NCI-H510A (cell line): ENCODE measurements around the gene PBRM1.

ENCODE experiments used
- DNase-seq: peaks from one replicate; lab custom pipeline; 2025; lab: John Stamatoyannopoulos, UW

Gene PBRM1

DNA sequence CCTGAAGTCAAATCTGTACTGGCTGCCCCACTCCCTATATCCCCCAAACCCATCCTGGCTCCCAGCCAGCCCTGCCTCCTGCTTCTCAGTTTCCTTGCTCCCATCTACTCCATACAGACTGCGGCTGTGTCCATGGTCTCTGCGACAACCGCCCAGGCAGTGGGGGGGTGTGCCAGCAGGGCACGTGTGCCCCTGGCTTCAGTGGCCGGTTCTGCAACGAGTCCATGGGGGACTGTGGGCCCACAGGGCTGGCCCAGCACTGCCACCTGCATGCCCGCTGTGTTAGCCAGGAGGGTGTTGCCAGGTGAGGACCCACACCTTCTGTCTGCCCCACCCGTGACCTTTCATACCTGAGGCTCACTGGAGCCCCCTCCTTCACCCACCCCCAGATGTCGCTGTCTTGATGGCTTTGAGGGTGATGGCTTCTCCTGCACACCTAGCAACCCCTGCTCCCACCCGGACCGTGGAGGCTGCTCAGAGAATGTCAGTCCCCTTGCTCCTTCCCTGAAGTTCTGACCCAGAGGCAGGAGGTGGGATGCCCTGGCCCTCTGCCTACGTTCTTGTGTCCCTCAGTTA is 175.9 kb downstream of the PBRM1 start:
- no peak for DNase-seq

DNA sequence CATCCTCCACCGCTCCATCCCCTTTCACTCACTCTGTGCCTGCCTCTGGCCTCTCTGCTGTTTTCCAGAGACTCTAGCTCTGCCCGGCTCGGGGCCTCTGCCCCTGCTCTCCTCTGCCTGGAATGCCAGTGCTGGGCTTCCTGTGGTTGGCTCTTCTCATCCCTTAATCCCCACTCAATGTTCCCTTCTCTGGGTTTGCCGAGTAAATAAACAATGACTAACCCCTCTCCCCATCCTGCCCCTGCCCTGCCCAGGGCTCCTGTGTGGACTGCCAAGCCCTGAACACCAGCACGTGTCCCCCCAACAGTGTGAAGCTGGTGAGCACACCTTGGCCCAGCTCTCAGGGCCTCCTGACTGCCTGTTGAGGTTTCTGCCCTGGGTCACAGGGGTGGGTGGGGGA is 178.4 kb downstream of the PBRM1 start:
- DNase-seq = no peak

DNA sequence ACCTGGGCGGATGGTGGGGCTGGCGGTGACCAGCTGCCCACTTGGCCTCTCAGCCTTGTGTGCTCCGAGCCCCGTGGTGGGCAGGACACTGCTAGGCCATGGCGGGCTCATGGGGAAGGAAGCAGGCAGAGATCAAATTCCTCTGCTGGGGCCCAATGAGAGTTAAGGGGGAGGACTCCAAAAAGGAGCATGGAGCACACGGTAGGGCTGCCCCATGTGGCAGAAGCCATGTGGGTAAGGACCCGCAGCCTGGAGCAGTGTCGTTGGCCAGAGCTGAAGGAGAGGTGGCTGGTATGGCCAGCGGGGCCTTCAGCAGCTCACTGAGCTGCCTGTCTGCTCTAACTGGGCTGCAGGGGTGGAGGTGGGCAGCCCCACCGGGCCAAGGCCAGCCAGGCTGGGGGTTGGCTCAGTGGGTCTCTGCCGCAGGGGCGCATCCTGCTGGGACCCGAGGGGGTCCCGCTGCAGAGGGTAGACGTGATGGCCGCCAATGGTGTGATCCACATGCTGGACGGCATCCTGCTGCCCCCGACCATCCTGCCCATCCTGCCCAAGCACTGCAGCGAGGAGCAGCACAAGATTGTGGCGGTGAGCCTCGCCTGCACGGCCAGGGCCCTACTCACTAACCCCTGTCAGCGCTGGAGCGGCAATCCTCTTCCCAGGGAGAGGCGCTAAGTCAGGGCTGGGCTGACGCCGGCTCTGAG is 179.3 kb downstream of the PBRM1 start:
- DNase-seq = no peak

DNA sequence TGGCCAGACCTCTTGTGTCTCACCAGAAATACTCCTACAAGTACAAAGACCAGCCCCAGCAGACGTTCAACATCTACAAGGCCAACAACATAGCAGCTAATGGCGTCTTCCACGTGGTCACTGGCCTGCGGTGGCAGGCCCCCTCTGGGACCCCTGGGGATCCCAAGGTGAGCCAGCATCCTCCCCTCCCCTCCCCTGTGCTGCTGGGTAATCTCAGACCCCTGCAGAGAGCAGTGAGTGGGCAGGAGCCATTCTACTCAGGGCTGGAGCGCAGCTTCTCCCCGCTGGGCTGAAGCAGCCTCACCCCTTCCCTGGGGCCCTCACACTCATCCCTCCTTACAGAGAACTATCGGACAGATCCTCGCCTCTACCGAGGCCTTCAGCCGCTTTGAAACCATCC is 180.7 kb downstream of the PBRM1 start:
- no peak for DNase-seq

DNA sequence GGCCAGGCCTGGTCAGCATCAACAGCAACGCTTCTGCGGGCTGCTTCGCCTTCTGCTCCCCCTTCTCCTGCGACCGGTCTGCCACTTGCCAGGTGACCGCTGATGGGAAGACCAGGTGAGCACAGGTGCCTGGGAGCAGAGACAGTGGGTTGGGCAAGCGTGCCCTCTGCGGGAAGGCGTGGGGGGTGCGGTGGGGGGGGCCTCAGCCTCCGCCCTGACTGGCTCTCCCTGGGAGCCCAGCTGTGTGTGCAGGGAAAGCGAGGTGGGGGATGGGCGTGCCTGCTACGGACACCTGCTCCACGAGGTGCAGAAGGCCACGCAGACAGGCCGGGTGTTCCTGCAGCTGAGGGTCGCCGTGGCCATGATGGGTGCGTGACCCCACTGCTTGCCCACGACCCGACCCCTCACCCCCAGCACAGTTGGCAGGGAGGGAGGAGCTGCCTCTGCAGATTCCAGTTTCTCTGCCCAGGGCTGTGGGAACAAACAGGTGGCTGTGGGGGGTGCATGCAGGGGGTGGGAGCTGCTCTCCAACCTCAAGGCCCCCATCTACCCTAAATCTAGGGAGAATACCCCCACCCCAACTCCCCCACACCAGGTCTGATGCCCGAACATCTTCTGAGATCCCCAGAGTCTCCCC is 181.8 kb downstream of the PBRM1 start:
- no peak for DNase-seq

DNA sequence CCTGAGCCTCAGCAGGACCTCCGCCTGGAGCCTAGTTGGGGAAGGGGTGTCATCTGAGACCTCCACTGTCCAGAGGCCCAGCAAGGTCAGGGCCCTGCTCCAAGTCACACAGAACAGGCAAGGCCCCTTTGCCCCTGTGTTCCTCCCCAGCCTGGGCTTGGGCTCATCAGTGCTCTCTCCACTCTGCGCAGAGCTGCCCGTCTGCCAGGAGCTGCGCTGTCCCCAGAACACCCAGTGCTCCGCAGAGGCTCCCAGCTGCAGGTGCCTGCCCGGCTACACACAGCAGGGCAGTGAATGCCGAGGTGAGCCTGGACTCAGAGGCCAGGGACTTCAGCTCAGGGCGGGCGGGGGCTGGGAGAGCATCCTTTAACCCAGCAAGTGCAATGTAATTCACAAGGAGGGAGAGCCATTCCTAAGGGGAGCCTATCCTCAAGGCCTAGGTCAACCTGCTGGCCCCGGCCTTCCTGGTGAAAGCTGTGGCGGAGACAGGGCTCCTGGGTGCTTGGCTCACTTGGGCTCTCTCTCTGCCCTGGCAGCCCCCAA is 182.8 kb downstream of the PBRM1 start:
- no peak for DNase-seq

DNA sequence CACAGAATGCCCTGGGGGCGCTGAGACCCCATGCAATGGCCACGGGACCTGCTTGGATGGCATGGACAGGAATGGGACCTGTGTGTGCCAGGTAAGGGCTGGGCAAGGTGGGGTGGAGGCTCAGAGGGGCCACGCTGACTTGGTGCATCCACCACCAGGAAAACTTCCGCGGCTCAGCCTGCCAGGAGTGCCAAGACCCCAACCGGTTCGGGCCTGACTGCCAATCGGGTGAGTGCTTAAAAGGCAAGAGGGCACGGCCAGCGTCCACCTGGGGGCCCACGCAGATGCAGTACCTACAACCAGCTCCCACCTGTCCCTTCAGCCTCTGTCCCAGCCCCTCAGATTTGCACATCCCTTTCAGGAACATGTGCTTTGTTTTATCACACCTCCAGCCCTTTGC is 183.7 kb downstream of the PBRM1 start:
- no peak for DNase-seq

DNA sequence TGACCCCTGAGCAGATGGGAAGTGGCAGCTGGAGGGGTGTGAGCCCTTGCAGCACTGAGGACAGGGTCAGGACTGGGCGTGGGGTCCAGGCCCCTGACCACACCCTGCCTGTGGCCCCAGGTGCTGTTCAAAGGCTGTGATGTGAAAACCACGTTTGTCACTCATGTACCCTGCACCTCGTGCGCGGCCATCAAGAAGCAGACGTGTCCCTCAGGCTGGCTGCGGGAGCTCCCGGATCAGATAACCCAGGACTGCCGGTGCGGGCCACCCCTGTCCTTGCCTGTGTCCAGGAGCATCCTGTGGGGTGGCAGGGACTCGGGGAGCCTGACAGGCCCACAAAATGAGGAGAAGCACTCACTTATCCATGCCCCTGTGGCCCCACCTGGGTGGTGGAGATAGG is 184.7 kb downstream of the PBRM1 start:
- no peak for DNase-seq

DNA sequence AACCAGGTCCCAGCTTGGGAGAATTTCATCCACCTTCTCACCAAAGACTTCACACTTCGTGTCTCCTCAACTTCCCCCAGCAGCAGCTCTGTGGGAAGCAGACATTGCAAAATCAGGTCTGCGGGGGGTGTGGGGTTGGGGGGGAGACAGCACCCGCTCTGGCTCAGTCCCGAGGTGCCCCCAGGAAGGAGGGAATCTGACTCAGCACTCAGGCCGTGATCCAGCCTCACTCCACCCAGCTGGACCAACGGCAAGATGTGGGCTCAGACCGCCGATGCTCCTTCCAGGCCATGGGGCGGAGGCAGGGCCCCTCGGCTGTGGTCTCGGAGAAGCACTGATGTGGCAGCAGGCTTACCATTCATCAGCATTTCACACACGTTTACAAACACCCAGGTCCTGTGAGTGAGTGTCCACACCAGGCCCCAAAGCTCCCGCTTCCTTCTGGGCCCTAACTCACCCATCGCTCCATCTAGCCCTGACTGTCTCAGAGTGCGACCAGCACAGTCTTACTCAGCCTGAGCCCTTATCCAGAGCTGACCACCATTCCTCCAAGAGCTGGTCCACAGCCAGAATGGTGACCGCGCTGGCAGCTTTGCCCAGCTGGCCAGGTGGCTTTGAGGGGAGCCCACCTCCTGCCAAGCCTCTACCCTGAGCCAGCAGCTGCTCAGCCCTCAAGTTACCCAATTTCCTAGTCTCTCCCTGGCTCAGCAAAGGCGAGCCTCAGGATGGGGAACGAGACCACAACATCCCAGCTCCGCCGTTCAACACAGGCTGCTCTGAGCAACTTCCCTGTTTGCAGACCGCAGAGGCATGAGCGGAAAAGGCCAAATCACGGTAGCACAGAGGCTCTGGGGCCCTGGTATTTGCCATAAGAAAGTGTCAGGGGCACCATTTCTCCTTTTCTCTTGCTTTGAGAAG is 187.3 kb downstream of the PBRM1 start:
- DNase-seq = no peak

DNA sequence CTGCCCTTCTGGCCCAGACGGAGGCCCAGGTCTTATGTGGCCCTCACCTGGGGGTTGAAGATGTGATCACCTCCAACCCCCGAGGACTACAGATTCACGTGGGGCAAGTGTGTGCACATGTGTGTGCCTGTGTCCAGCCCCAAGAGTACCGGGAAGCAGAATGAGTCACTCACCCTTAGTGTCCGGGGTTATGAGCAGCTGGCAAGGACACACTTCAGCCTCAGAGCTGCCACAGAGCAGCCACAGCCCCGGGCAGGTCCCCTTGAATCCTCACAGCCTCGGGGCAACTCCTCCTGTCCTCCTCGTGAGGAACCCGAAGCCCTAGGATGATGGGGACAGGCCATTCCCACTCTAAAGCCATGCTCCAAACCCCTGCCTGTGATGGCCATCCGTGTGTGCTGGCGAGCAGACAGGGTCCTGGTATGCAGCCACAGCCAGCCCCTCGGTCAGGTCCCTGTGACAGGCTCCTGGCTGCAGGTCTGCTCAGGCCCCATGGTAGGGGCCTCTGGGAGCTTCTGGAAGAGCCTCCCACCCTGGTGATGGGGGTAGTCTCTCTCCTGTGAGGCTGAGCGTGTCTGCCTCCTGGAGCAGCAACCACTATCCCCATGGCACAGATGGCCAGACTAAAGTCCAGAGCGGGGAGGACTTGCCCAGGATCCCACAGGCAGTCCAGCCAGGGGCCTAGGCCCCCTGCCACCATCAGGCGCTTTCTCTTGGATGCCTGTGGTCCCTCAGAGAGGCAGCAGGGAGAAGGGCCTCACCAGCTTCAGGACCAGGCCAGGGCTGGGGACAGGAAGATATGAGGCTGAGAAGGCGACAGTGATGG is 189.7 kb downstream of the PBRM1 start:
- no peak for DNase-seq
